Endothelial cell of umbilical vein (primary cell): ENCODE measurements around the gene CLNS1A. TPM values are rescaled to one million over a fixed set of nuclear protein-coding genes. Genes with fewer than 3 reads are reported as not detected.

Experiments used
- BruUV-seq: library from RNA; stranded (reverse); fragments of 400-500 nt; replicated peaks from 2 replicates; lab custom pipeline; 2021; lab: Mats Ljungman, UMichigan
- CTCF ChIA-PET: fragments of 300-600, 350-600 bp; sonication (Branson Sonifier 250); formaldehyde crosslinking; loops from one replicate; lab custom pipeline; 2021; ENCODE audit warnings: antibody characterized with exemption, inconsistent platforms; lab: Charles Lee
- POLR2A ChIA-PET: fragments of 300-600, 350-600 bp; sonication (Branson Sonifier 250); formaldehyde crosslinking; loops from one replicate; lab custom pipeline; 2021; ENCODE audit warnings: antibody characterized with exemption, inconsistent platforms; lab: Charles Lee
- DNase-seq: peaks from one replicate; pipeline ENCODE4 v3.0.0-alpha.2; 2011; ENCODE audit warnings: low read depth, low spot score
- FAIRE-seq: peaks from 2 replicates; lab custom pipeline; 2011; peaks lifted over from hg19 to GRCh38; lab: Jason Lieb, UNC
- H2AFZ ChIP-seq: 2 replicates; pipeline ENCODE4 v1.6.0; 2012; ENCODE audit warnings: low read depth, low read length, control low read depth, inconsistent platforms
- H3K27ac ChIP-seq: 2 replicates; pipeline ENCODE4 v1.5.1; 2011; ENCODE audit warnings: low read depth, mild to moderate bottlenecking, control low read depth, low read length, moderate library complexity; ENCODE audit not compliant: insufficient read depth
- H3K27me3 ChIP-seq, 2 experiments: 2 replicates each; pipeline versions ENCODE4 v1.6.0 to v1.6.1; 2011; ENCODE audit warnings: low read length in 2 of 2, mixed read lengths in 1 of 2; ENCODE audit not compliant: control insufficient read depth in 2 of 2, insufficient read depth in 2 of 2
- H3K36me3 ChIP-seq, 2 experiments: 2 replicates in 1 of 2; 3 replicates in 1 of 2; pipeline ENCODE4 v1.5.1; 2011; ENCODE audit warnings: low read length in 2 of 2, mild to moderate bottlenecking in 1 of 2, moderate library complexity in 1 of 2; ENCODE audit not compliant: control insufficient read depth in 2 of 2, insufficient read depth in 2 of 2; ENCODE audit errors: extremely low read depth in 1 of 2
- H3K4me1 ChIP-seq: 3 replicates; pipeline ENCODE4 v1.5.1; 2011; ENCODE audit warnings: mild to moderate bottlenecking, low read length; ENCODE audit not compliant: control insufficient read depth, insufficient read depth; ENCODE audit errors: extremely low read depth
- H3K4me2 ChIP-seq: 2 replicates; pipeline ENCODE4 v1.6.1; 2011; ENCODE audit warnings: low read length, control low read depth, mixed read lengths; ENCODE audit not compliant: insufficient read depth
- H3K4me3 ChIP-seq, 3 experiments: fragments of 200-600 bp in 1 of 3; sonication (generic), shearing (Covaris generic) in 1 of 3; replicated peaks in 1 of 3; 2 replicates each; pipeline ENCODE4 v1.5.1; 2011 to 2016; ENCODE audit warnings: control low read depth in 3 of 3, low read length in 3 of 3, mild to moderate bottlenecking in 2 of 3, inconsistent platforms in 1 of 3, low read depth in 1 of 3, moderate library complexity in 1 of 3; ENCODE audit not compliant: insufficient read depth in 1 of 3
- H3K79me2 ChIP-seq: 2 replicates; pipeline ENCODE4 v1.6.0; 2012; ENCODE audit warnings: low read length, inconsistent platforms; ENCODE audit not compliant: control insufficient read depth, insufficient read depth
- H3K9ac ChIP-seq: replicated peaks from 2 replicates; pipeline ENCODE3; 2011; ENCODE audit warnings: low read length, control low read depth; ENCODE audit not compliant: insufficient read depth; ENCODE audit errors: extremely low read depth
- H3K9me1 ChIP-seq: replicated peaks from 3 replicates; pipeline ENCODE4 v1.6.0; 2011; ENCODE audit warnings: mild to moderate bottlenecking, low read length; ENCODE audit not compliant: control insufficient read depth, insufficient read depth; ENCODE audit errors: extremely low read depth
- H3K9me3 ChIP-seq: replicated peaks from 2 replicates; pipeline ENCODE4 v1.5.1; 2012; ENCODE audit warnings: low read length, inconsistent platforms; ENCODE audit not compliant: control insufficient read depth, insufficient read depth
- H4K20me1 ChIP-seq: replicated peaks from 2 replicates; pipeline ENCODE3; 2011; ENCODE audit warnings: mild to moderate bottlenecking, low read length; ENCODE audit not compliant: control insufficient read depth, insufficient read depth; ENCODE audit errors: extremely low read depth
- CTCF ChIP-seq, 2 donors: IDR thresholded peaks; 1 replicate in 1 of 2; 2 replicates in 1 of 2; pipeline ENCODE4 v1.5.1; 2011; ENCODE audit warnings: low read length in 2 of 2, mild to moderate bottlenecking in 2 of 2, moderate library complexity in 2 of 2, control low read depth in 1 of 2, inconsistent platforms in 1 of 2, low read depth in 1 of 2; ENCODE audit not compliant: insufficient read depth in 1 of 2; ENCODE audit errors: extremely low read depth in 1 of 2
- EZH2 ChIP-seq: IDR thresholded peaks from 2 replicates; pipeline ENCODE4 v1.6.1; 2012; ENCODE audit warnings: borderline replicate concordance, low read depth, mild to moderate bottlenecking, moderate library complexity, low read length, inconsistent platforms; ENCODE audit not compliant: severe bottlenecking
- GATA2 ChIP-seq: IDR thresholded peaks from 2 replicates; pipeline ENCODE4 v1.7.0; 2011; ENCODE audit warnings: low read depth, mild to moderate bottlenecking, moderate library complexity, mixed read lengths, low read length; ENCODE audit not compliant: insufficient read length, insufficient read depth
- POLR2A ChIP-seq: IDR thresholded peaks from 2 replicates; pipeline ENCODE4 v1.6.1; 2012; ENCODE audit warnings: low read depth, mild to moderate bottlenecking, control low read depth, low read length
- POLR2AphosphoS5 ChIP-seq: IDR thresholded peaks from 2 replicates; pipeline ENCODE4 v1.6.1; 2012; ENCODE audit warnings: low read depth, mild to moderate bottlenecking, control low read depth, low read length, moderate library complexity; ENCODE audit not compliant: insufficient read depth
- dilution Hi-C: fragments of 300-500 bp; cut with MboI; formaldehyde crosslinking; loops from one replicate; pipeline ENCODE4 v1.15.0; 2019; ENCODE audit warnings: low sequenced_read_pairs; ENCODE audit not compliant: extremely low pct_ligation_motif_present
- intact Hi-C: fragments of 100-400 bp; cut with micrococcal nuclease; formaldehyde crosslinking; loops from one replicate; pipeline ENCODE4 v1.10.0; 2022
- polyA plus RNA-seq, 4 experiments: library from polyadenylated mRNA; depleted of rRNA in 3 of 4; stranded (reverse) in 3 of 4; unstranded in 1 of 4; fragments of >200 nt; gene quantifications; 2 replicates each; pipeline versions ENCODE4 v1.2.1 to v1.2.3, GENCODE V29; 2011 to 2012; ENCODE audit warnings: missing spikeins in 1 of 4
- total RNA-seq: library from RNA; stranded (reverse); gene quantifications from 2 replicates; pipeline ENCODE4 v1.2.3, GENCODE V29; 2021

Gene CLNS1A
- total and polyA plus RNA-seq, 2 donors (not counting 3 experiments of a cell fraction or from before 2014, with no cell fraction given), result 84.5 to 99.7 TPM

- Histone ChIP-seq H2AFZ (no peak overlapping the region), H3K79me2 (no peaks in the 10 kb centered on the region), H3K4me2 (no peak overlapping the region), H3K27ac (no peak overlapping the region), H3K4me3 (no peak overlapping the region), H3K27me3 (no peaks in the 10 kb centered on the region), H3K4me1 (peaks cover 3% of the 10 kb centered on the region), H3K9ac (no peak overlapping the region), H3K36me3 (peaks cover 12 to 19% of the 10 kb centered on the region in 2 experiments), H3K9me3 (no peaks in the 10 kb centered on the region), H4K20me1 (no peaks in the 10 kb centered on the region), H3K9me1 (no peaks in the 10 kb centered on the region)
- no TSS peak for BruUV-seq
- no peak for TF ChIP-seq CTCF (IDR thresholded peaks at IDR 0.05; ENCODE audit: extremely low read depth in 1 of 2, insufficient read depth in 1 of 2, low read depth in 1 of 2, low read length in 2 of 2)
- TF ChIP-seq POLR2AphosphoS5, result no peak
- TF ChIP-seq POLR2A, result no peak
- ChIA-PET CTCF (no interaction called here), POLR2A (no interaction called here)
- no peak for DNase-seq
- FAIRE-seq, result no peak
- dilution Hi-C loops, result no loop called here
- intact Hi-C loops, result no loop called here
Observed at GRCh38 chr11:77668760-77669159, 31.2 kb upstream of the CLNS1A start.

- TF ChIP-seq EZH2 (no peak), GATA2 (no peak)
- no peak overlapping the region for H3K9ac ChIP-seq
- no peak overlapping the region for H3K4me3 ChIP-seq
- no peaks in the 10 kb centered on the region for H3K9me1 ChIP-seq
- no peak overlapping the region for H3K27ac ChIP-seq
- no peak overlapping the region for H3K4me2 ChIP-seq
- no TSS peak for BruUV-seq
- no peak overlapping the region for H2AFZ ChIP-seq
- no peaks in the 10 kb centered on the region for H3K27me3 ChIP-seq
- FAIRE-seq (no peak), DNase-seq (peak; percentile 45)
- ChIA-PET CTCF (no interaction called here), POLR2A (no interaction called here)
- dilution Hi-C loops, result no loop called here
- H3K4me1 ChIP-seq, result peaks cover under 1% of the 10 kb centered on the region
- intact Hi-C loops, result no loop called here
- H3K79me2 ChIP-seq, result no peaks in the 10 kb centered on the region
- H3K36me3 ChIP-seq, result peaks cover 3 to 14% of the 10 kb centered on the region in 2 experiments
- H3K9me3 ChIP-seq, result no peaks in the 10 kb centered on the region
- no peaks in the 10 kb centered on the region for H4K20me1 ChIP-seq
Observed at GRCh38 chr11:77665240-77665965, 27.8 kb upstream of the CLNS1A start.
